K562 (cell line): Measurements from ENCODE around the gene ZNF140. TPM values are rescaled to one million over a fixed set of nuclear protein-coding genes. Genes with fewer than 3 reads are reported as not detected.

ENCODE experiments used
- CCNT2 ChIP-seq: IDR thresholded peaks from 2 replicates; pipeline ENCODE4 v1.6.1; 2011; ENCODE audit warnings: borderline replicate concordance, low read depth, mild to moderate bottlenecking, moderate library complexity, mixed read lengths, low read length; ENCODE audit not compliant: insufficient read length; ENCODE audit errors: extremely low read depth
- CSDE1 ChIP-seq, 2 experiments: fragments of 450-650 bp; IDR thresholded peaks; 2 replicates each; pipeline ENCODE4 v1.6.1; 2016; ENCODE audit warnings: mild to moderate bottlenecking in 1 of 2
- E2F3 ChIP-seq: fragments of 250-450 bp; sonication (Bioruptor Pico); IDR thresholded peaks from 2 replicates; pipeline ENCODE4 v1.4.0; 2020; ENCODE audit warnings: mild to moderate bottlenecking
- ELF4 ChIP-seq: fragments of 450-650 bp; formaldehyde crosslinking; IDR thresholded peaks from 2 replicates; pipeline ENCODE4 v1.4.0; 2022; ENCODE audit warnings: missing genetic modification characterization
- POLR2AphosphoS2 ChIP-seq: IDR thresholded peaks from 2 replicates; pipeline ENCODE4 v1.6.1; 2012; ENCODE audit warnings: low read length, improper control_type of control experiment
- RBM39 ChIP-seq: fragments of 200-400 bp; formaldehyde crosslinking; optimal IDR thresholded peaks from 2 replicates; pipeline ENCODE3; 2018; ENCODE audit warnings: low read depth, low read length
- TCF7L2 ChIP-seq: fragments of 150-350 bp; IDR thresholded peaks from 2 replicates; pipeline ENCODE4 v1.6.1; 2016; ENCODE audit warnings: low read depth, mild to moderate bottlenecking, low read length, moderate library complexity
- TFAM ChIP-seq: fragments of 250-450 bp; sonication (Bioruptor Pico); conservative IDR thresholded peaks from 2 replicates; pipeline ENCODE4 v1.5.0; 2021; ENCODE audit warnings: mild to moderate bottlenecking, moderate library complexity
- ZEB2 ChIP-seq: fragments of 450-650 bp; IDR thresholded peaks from 2 replicates; pipeline ENCODE4 v1.6.1; 2016
- ZNF121 ChIP-seq: sonication (generic); formaldehyde crosslinking; conservative IDR thresholded peaks from 2 replicates; pipeline ENCODE4 v1.8.0; 2022; ENCODE audit warnings: missing genetic modification reagents
- ZNF766 ChIP-seq: fragments of 200-800 bp; sonication (Bioruptor generic); conservative IDR thresholded peaks from 2 replicates; pipeline ENCODE4 v1.6.1; 2016; ENCODE audit warnings: missing genetic modification characterization, missing compliant biosample characterization
- polyA plus RNA-seq, 8 experiments: library from polyadenylated mRNA; depleted of rRNA in 4 of 8; stranded (reverse) in 5 of 8; unstranded in 3 of 8; fragments of >200 nt; fragmentation: Nextera tagmentation in 2 of 8; fragmentation: Illumina TruSeq in 1 of 8; extraction: Ambion mirVana in 2 of 8; extraction: Trizol in 1 of 8; gene quantifications; 2 replicates each; pipeline versions ENCODE4 v1.2.1 to v1.2.3, GENCODE V29; 2011 to 2014; ENCODE audit warnings: inconsistent platforms in 1 of 8, missing spikeins in 1 of 8
- total RNA-seq, 7 experiments: library from RNA; depleted of rRNA in 6 of 7; stranded (reverse); fragments of >200 nt in 6 of 7; fragmentation: Illumina TruSeq in 2 of 7; extraction: Trizol in 2 of 7; gene quantifications; 2 replicates each; pipeline versions ENCODE4 v1.2.1 to v1.2.3, GENCODE V29; 2011 to 2021; ENCODE audit warnings: low replicate concordance in 1 of 7
- TF ChIP-seq, protein P1 (sequence below): fragments of 200-600 bp; sonication (generic); IDR thresholded peaks from one replicate; pipeline ENCODE4 v1.6.1; 2012; ENCODE audit warnings: mild to moderate bottlenecking, low read depth, low read length, inconsistent platforms

The ZNF140 gene
- total and polyA plus RNA-seq, 9 of the 15 experiments (the other 6 are each of a cell fraction or from before 2014, with no cell fraction given), result 1.6 to 10.9 (median 5.3) TPM

DNA sequence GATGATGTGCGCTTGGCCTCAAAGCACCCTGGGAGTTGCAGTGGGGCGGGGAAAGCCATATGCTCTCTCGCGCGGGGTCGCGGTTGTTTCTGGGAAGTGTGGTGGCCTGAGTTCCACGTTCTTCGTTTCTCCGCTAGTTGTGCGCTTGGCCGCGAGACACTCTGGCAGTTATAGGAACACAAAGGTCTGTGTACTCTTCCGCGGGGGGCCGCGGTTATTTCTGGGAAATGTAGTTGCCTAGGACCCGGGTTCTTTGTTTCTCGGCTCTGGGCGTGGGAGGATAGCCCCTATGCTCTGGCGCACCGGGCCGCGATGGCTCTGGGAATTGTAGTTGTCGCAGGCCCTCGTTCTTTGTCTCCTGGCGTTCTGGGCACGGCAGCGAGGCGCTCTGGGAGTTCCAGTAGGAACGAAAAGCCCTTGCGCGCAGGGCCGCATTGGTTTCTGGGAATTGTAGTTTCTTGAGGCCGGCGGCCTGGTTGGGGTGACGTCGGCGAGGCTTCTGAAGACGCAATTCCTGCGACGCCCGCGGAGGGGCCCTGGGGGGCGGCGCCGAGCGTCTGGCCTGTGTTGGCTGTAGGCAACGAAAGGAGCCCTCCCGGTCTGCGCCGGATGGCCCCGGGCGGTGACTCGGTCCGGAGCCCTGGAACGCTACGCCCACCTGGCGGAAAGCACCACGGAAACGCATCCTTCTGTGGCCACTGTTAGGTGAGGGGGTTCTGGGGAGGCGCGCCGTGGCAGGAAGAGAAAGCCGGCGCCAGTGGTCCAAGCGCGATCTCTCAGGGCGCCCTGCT lies at the start of gene ZNF140 (continued):
- TF ChIP-seq POLR2AphosphoS2 (no peak), CCNT2 (peak; percentile 52), CSDE1 (IDR thresholded peaks at IDR 0.05) (no peak), ZNF121 (no peak), RBM39 (no peak), ZNF766 (CRISPR knock-in tag) (peak; percentile 81), TCF7L2 (no peak; the same call in 1 of the 2 replicates), ELF4 (CRISPR knock-in tag) (no peak), E2F3 (CRISPR knock-in tag) (no peak), TFAM (CRISPR knock-in tag) (no peak), ZEB2 (peak; percentile 53; the same call in 1 of the 2 replicates)
- TF ChIP-seq, protein P1, sequence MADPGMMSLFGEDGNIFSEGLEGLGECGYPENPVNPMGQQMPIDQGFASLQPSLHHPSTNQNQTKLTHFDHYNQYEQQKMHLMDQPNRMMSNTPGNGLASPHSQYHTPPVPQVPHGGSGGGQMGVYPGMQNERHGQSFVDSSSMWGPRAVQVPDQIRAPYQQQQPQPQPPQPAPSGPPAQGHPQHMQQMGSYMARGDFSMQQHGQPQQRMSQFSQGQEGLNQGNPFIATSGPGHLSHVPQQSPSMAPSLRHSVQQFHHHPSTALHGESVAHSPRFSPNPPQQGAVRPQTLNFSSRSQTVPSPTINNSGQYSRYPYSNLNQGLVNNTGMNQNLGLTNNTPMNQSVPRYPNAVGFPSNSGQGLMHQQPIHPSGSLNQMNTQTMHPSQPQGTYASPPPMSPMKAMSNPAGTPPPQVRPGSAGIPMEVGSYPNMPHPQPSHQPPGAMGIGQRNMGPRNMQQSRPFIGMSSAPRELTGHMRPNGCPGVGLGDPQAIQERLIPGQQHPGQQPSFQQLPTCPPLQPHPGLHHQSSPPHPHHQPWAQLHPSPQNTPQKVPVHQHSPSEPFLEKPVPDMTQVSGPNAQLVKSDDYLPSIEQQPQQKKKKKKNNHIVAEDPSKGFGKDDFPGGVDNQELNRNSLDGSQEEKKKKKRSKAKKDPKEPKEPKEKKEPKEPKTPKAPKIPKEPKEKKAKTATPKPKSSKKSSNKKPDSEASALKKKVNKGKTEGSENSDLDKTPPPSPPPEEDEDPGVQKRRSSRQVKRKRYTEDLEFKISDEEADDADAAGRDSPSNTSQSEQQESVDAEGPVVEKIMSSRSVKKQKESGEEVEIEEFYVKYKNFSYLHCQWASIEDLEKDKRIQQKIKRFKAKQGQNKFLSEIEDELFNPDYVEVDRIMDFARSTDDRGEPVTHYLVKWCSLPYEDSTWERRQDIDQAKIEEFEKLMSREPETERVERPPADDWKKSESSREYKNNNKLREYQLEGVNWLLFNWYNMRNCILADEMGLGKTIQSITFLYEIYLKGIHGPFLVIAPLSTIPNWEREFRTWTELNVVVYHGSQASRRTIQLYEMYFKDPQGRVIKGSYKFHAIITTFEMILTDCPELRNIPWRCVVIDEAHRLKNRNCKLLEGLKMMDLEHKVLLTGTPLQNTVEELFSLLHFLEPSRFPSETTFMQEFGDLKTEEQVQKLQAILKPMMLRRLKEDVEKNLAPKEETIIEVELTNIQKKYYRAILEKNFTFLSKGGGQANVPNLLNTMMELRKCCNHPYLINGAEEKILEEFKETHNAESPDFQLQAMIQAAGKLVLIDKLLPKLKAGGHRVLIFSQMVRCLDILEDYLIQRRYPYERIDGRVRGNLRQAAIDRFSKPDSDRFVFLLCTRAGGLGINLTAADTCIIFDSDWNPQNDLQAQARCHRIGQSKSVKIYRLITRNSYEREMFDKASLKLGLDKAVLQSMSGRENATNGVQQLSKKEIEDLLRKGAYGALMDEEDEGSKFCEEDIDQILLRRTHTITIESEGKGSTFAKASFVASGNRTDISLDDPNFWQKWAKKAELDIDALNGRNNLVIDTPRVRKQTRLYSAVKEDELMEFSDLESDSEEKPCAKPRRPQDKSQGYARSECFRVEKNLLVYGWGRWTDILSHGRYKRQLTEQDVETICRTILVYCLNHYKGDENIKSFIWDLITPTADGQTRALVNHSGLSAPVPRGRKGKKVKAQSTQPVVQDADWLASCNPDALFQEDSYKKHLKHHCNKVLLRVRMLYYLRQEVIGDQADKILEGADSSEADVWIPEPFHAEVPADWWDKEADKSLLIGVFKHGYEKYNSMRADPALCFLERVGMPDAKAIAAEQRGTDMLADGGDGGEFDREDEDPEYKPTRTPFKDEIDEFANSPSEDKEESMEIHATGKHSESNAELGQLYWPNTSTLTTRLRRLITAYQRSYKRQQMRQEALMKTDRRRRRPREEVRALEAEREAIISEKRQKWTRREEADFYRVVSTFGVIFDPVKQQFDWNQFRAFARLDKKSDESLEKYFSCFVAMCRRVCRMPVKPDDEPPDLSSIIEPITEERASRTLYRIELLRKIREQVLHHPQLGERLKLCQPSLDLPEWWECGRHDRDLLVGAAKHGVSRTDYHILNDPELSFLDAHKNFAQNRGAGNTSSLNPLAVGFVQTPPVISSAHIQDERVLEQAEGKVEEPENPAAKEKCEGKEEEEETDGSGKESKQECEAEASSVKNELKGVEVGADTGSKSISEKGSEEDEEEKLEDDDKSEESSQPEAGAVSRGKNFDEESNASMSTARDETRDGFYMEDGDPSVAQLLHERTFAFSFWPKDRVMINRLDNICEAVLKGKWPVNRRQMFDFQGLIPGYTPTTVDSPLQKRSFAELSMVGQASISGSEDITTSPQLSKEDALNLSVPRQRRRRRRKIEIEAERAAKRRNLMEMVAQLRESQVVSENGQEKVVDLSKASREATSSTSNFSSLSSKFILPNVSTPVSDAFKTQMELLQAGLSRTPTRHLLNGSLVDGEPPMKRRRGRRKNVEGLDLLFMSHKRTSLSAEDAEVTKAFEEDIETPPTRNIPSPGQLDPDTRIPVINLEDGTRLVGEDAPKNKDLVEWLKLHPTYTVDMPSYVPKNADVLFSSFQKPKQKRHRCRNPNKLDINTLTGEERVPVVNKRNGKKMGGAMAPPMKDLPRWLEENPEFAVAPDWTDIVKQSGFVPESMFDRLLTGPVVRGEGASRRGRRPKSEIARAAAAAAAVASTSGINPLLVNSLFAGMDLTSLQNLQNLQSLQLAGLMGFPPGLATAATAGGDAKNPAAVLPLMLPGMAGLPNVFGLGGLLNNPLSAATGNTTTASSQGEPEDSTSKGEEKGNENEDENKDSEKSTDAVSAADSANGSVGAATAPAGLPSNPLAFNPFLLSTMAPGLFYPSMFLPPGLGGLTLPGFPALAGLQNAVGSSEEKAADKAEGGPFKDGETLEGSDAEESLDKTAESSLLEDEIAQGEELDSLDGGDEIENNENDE, result no peak
